H9 (cell line): Measurements from ENCODE around the gene HBS1L. TPM values are rescaled to one million over a fixed set of nuclear protein-coding genes. Genes with fewer than 3 reads are reported as not detected.

ENCODE experiments used
- DNase-seq: peaks from one replicate; pipeline ENCODE4 v3.0.0-alpha.2; 2017
- H2AFZ ChIP-seq: one replicate; pipeline ENCODE4 v1.6.1; 2013; ENCODE audit warnings: mild to moderate bottlenecking, low read length, control low read depth, moderate library complexity
- H2AK5ac ChIP-seq: 2 replicates; pipeline ENCODE4 v1.6.1; 2013; ENCODE audit warnings: low read length, control low read depth, mixed read lengths; ENCODE audit not compliant: insufficient read length
- H2BK120ac ChIP-seq: one replicate; pipeline ENCODE4 v1.6.1; 2013; ENCODE audit warnings: low read depth, mild to moderate bottlenecking, low read length, control low read depth, inconsistent platforms; ENCODE audit not compliant: poor library complexity, severe bottlenecking
- H2BK12ac ChIP-seq: 2 replicates; pipeline ENCODE4 v1.6.1; 2013; ENCODE audit warnings: low read length, control low read depth, mixed read lengths, low read depth; ENCODE audit not compliant: insufficient read length
- H2BK15ac ChIP-seq: 2 replicates; pipeline ENCODE4 v1.6.1; 2013; ENCODE audit warnings: low read depth, low read length, control low read depth
- H2BK20ac ChIP-seq: one replicate; pipeline ENCODE4 v1.6.1; 2013; ENCODE audit warnings: low read depth, mild to moderate bottlenecking, low read length, control low read depth, inconsistent platforms; ENCODE audit not compliant: poor library complexity, severe bottlenecking
- H2BK5ac ChIP-seq: 2 replicates; pipeline ENCODE4 v1.6.1; 2013; ENCODE audit warnings: low read length, control low read depth, mixed read lengths; ENCODE audit not compliant: insufficient read length
- H3K14ac ChIP-seq: 2 replicates; pipeline ENCODE4 v1.6.1; 2013; ENCODE audit warnings: low read length, control low read depth; ENCODE audit not compliant: insufficient read depth
- H3K18ac ChIP-seq: 2 replicates; pipeline ENCODE4 v1.6.1; 2013; ENCODE audit warnings: low read depth, mild to moderate bottlenecking, mixed read lengths, low read length, control low read depth; ENCODE audit not compliant: insufficient read length
- H3K23ac ChIP-seq: 2 replicates; pipeline ENCODE4 v1.6.1; 2013; ENCODE audit warnings: low read length, control low read depth, mixed read lengths, low read depth; ENCODE audit not compliant: insufficient read length
- H3K23me2 ChIP-seq: 2 replicates; pipeline ENCODE4 v1.6.1; 2013; ENCODE audit warnings: low read depth, mild to moderate bottlenecking, mixed read lengths, low read length, control low read depth; ENCODE audit not compliant: insufficient read length, poor library complexity, severe bottlenecking
- H3K27ac ChIP-seq: 2 replicates; pipeline ENCODE4 v1.5.1; 2013; ENCODE audit warnings: low read length, control low read depth, mixed read lengths, low read depth; ENCODE audit not compliant: insufficient read length
- H3K27me3 ChIP-seq: 2 replicates; pipeline ENCODE4 v1.6.1; 2013; ENCODE audit warnings: low read length, control low read depth, inconsistent platforms; ENCODE audit not compliant: insufficient read depth
- H3K4ac ChIP-seq: 2 replicates; pipeline ENCODE4 v1.6.1; 2013; ENCODE audit warnings: low read depth, mild to moderate bottlenecking, control low read depth, inconsistent platforms, low read length, moderate library complexity
- H3K4me1 ChIP-seq: 2 replicates; pipeline ENCODE4 v1.6.1; 2013; ENCODE audit warnings: low read length, control low read depth, inconsistent platforms; ENCODE audit not compliant: insufficient read depth
- H3K4me2 ChIP-seq: 2 replicates; pipeline ENCODE4 v1.6.1; 2013; ENCODE audit warnings: low read length, control low read depth, mixed read lengths; ENCODE audit not compliant: insufficient read length, insufficient read depth
- H3K56ac ChIP-seq: 2 replicates; pipeline ENCODE4 v1.6.1; 2013; ENCODE audit warnings: low read depth, mild to moderate bottlenecking, mixed read lengths, low read length, control low read depth; ENCODE audit not compliant: insufficient read length
- H3K79me1 ChIP-seq: 2 replicates; pipeline ENCODE4 v1.6.1; 2013; ENCODE audit warnings: low read depth, mild to moderate bottlenecking, moderate library complexity, low read length, control low read depth, inconsistent platforms; ENCODE audit not compliant: insufficient read depth, poor library complexity, severe bottlenecking
- H3K79me2 ChIP-seq: 2 replicates; pipeline ENCODE4 v1.6.1; 2013; ENCODE audit warnings: low read length, control low read depth, inconsistent platforms; ENCODE audit not compliant: insufficient read depth
- H3K9ac ChIP-seq: 2 replicates; pipeline ENCODE4 v1.6.1; 2013; ENCODE audit warnings: low read length, control low read depth, mixed read lengths; ENCODE audit not compliant: insufficient read length; ENCODE audit errors: extremely low read depth
- H3K9me3 ChIP-seq: one replicate; pipeline ENCODE4 v1.6.1; 2013; ENCODE audit warnings: low read depth, low read length, inconsistent platforms; ENCODE audit not compliant: control insufficient read depth
- H3T11ph ChIP-seq: one replicate; pipeline ENCODE4 v1.6.1; 2013; ENCODE audit warnings: mild to moderate bottlenecking, low read length, control low read depth, inconsistent platforms
- H4K20me1 ChIP-seq: one replicate; pipeline ENCODE4 v1.6.1; 2013; ENCODE audit not compliant: control insufficient read depth, insufficient read length, insufficient read depth
- H4K5ac ChIP-seq: 2 replicates; pipeline ENCODE4 v1.6.1; 2013; ENCODE audit warnings: low read depth, mild to moderate bottlenecking, mixed read lengths, low read length, control low read depth; ENCODE audit not compliant: insufficient read length
- H4K8ac ChIP-seq: replicated peaks from 2 replicates; pipeline ENCODE4 v1.6.1; 2013; ENCODE audit warnings: low read length, control low read depth, mixed read lengths, low read depth; ENCODE audit not compliant: insufficient read length
- H4K91ac ChIP-seq: 2 replicates; pipeline ENCODE4 v1.6.1; 2013; ENCODE audit warnings: low read depth, mild to moderate bottlenecking, moderate library complexity, mixed read lengths, low read length, control low read depth; ENCODE audit not compliant: insufficient read length
- H3K27ac Mint-ChIP-seq, 3 experiments: 2 replicates in 2 of 3; 3 replicates in 1 of 3; pipeline ENCODE4 v1.8.0; 2020 to 2021; ENCODE audit warnings: mixed read lengths in 3 of 3, mild to moderate bottlenecking in 1 of 3, moderate library complexity in 1 of 3
- H3K27me3 Mint-ChIP-seq: 2 replicates; pipeline ENCODE4 v1.8.0; 2021; ENCODE audit warnings: low read depth, mild to moderate bottlenecking, moderate library complexity, mixed read lengths
- H3K36me3 Mint-ChIP-seq, 3 experiments: 2 replicates in 2 of 3; 3 replicates in 1 of 3; pipeline ENCODE4 v1.8.0; 2020 to 2021; ENCODE audit warnings: low read depth in 3 of 3, mixed read lengths in 3 of 3; ENCODE audit not compliant: insufficient read depth in 1 of 3
- H3K4me1 Mint-ChIP-seq, 2 experiments: 2 replicates each; pipeline ENCODE4 v1.8.0; 2020; ENCODE audit warnings: mixed read lengths in 2 of 2
- H3K4me3 Mint-ChIP-seq, 2 experiments: 2 replicates in 1 of 2; 3 replicates in 1 of 2; pipeline ENCODE4 v1.8.0; 2020 to 2021; ENCODE audit warnings: mild to moderate bottlenecking in 2 of 2, mixed read lengths in 2 of 2, moderate library complexity in 1 of 2
- H3K9me3 Mint-ChIP-seq, 2 experiments: 2 replicates in 1 of 2; 3 replicates in 1 of 2; pipeline ENCODE4 v1.8.0; 2020; ENCODE audit warnings: mild to moderate bottlenecking in 2 of 2, mixed read lengths in 2 of 2, moderate library complexity in 1 of 2
- WGBS: extraction: QIAGEN DNeasy Blood & Tissue Kit; methylation state at CpG from one replicate; pipeline ENCODE4 v1.1.7; 2013; ENCODE audit warnings: missing lambda C conversion rate, low lambda C conversion rate, mixed read lengths; ENCODE audit not compliant: insufficient read length; ENCODE audit errors: extremely low coverage; 5-methylcytosine and 5-hydroxymethylcytosine counted together
- total RNA-seq: library from RNA; stranded (reverse); gene quantifications from 2 replicates; pipeline ENCODE4 v1.2.1, GENCODE V29; 2021
- TF ChIP-seq, protein P1 (sequence below): fragments of 200-600 bp; sonication (generic); conservative IDR thresholded peaks from 3 replicates; pipeline ENCODE4 v1.8.0; 2021; ENCODE audit warnings: antibody characterized with exemption, mild to moderate bottlenecking

The HBS1L gene
- total RNA-seq, 1 experiment from 2014 or later: 110 TPM

DNA sequence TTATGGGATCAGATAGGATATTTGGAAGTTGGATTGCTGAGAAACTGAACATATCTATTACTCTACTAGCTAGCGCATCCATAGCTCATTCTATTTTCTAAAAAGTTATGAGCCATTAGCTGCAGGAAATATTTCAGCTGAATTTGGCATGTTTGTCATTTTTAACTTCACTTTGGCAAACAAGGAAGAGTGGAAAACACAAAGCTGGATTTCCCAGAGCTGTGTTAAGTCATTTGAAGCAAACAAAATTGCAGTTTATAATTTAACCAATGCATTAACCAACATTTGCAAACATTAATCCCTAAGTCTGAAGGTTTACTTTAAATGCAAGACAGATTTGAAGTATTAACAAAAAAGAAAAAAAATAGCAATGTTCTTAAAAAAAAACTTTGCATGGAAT lies 105.9 kb downstream of the HBS1L start:
- TF ChIP-seq, protein P1, sequence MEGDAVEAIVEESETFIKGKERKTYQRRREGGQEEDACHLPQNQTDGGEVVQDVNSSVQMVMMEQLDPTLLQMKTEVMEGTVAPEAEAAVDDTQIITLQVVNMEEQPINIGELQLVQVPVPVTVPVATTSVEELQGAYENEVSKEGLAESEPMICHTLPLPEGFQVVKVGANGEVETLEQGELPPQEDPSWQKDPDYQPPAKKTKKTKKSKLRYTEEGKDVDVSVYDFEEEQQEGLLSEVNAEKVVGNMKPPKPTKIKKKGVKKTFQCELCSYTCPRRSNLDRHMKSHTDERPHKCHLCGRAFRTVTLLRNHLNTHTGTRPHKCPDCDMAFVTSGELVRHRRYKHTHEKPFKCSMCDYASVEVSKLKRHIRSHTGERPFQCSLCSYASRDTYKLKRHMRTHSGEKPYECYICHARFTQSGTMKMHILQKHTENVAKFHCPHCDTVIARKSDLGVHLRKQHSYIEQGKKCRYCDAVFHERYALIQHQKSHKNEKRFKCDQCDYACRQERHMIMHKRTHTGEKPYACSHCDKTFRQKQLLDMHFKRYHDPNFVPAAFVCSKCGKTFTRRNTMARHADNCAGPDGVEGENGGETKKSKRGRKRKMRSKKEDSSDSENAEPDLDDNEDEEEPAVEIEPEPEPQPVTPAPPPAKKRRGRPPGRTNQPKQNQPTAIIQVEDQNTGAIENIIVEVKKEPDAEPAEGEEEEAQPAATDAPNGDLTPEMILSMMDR: no peak
- H3K4me1 Mint-ChIP-seq: peaks cover 0 to 6% of the 10 kb centered on the region in 2 experiments; a peak in 1 of 4 replicates
- Histone ChIP-seq H3K56ac (no peak overlapping the region), H3K27ac (no peak overlapping the region), H3K27me3 (no peaks in the 10 kb centered on the region), H2BK5ac (no peak overlapping the region), H3K4ac (no peak overlapping the region), H4K5ac (no peak overlapping the region), H4K20me1 (no peaks in the 10 kb centered on the region), H2BK20ac (no peak overlapping the region), H3K9ac (no peak overlapping the region), H4K91ac (no peak overlapping the region), H3K79me2 (no peaks in the 10 kb centered on the region), H3K23me2 (no peaks in the 10 kb centered on the region), H3K18ac (no peak overlapping the region), H3T11ph (no peak overlapping the region), H2BK120ac (no peak overlapping the region), H2AFZ (no peak overlapping the region), H3K4me1 (no peaks in the 10 kb centered on the region), H2BK12ac (no peak overlapping the region), H3K23ac (no peak overlapping the region), H3K14ac (no peak overlapping the region), H3K4me2 (no peak overlapping the region), H3K9me3 (no peaks in the 10 kb centered on the region), H2BK15ac (no peak overlapping the region), H4K8ac (no peak overlapping the region), H2AK5ac (no peak overlapping the region), H3K79me1 (no peaks in the 10 kb centered on the region)
- H3K27me3 Mint-ChIP-seq: no peaks in the 10 kb centered on the region; the same call in 1 of the 2 replicates
- no CpG with 5 or more reads among the region's 1 CpG for WGBS
- no peaks in the 10 kb centered on the region; a peak in 1 of 5 replicates for H3K9me3 Mint-ChIP-seq
- H3K4me3 Mint-ChIP-seq: no peak overlapping the region
- no peak overlapping the region for H3K27ac Mint-ChIP-seq
- no peak for DNase-seq
- no peaks in the 10 kb centered on the region for H3K36me3 Mint-ChIP-seq
